Activated naive CD8-positive, alpha-beta T cell (primary cell): ENCODE results near the gene COPZ2.
A peak's percentile ranks its signal among the peaks of the same experiment; 100 is the strongest.
"Not testable (repeated sequence)": the region's sequence is repeated elsewhere in the genome, so short reads cannot be mapped to it uniquely, and the experiment has no call there.

Experiments
- H3K27ac Mint-ChIP-seq: one replicate; pipeline ENCODE4 v1.8.0; 2021; ENCODE audit warnings: mixed read lengths
- H3K27me3 Mint-ChIP-seq: one replicate; pipeline ENCODE4 v1.8.0; 2021; ENCODE audit warnings: mixed read lengths
- H3K36me3 Mint-ChIP-seq: one replicate; pipeline ENCODE4 v1.8.0; 2021; ENCODE audit warnings: mixed read lengths
- H3K4me1 Mint-ChIP-seq: one replicate; pipeline ENCODE4 v1.8.0; 2021; ENCODE audit warnings: low read depth, mixed read lengths
- H3K4me3 Mint-ChIP-seq: one replicate; pipeline ENCODE4 v1.8.0; 2021; ENCODE audit warnings: mild to moderate bottlenecking, mixed read lengths
- H3K9me3 Mint-ChIP-seq: one replicate; pipeline ENCODE4 v1.8.0; 2021; ENCODE audit warnings: low read depth, mixed read lengths

The COPZ2 gene

DNA sequence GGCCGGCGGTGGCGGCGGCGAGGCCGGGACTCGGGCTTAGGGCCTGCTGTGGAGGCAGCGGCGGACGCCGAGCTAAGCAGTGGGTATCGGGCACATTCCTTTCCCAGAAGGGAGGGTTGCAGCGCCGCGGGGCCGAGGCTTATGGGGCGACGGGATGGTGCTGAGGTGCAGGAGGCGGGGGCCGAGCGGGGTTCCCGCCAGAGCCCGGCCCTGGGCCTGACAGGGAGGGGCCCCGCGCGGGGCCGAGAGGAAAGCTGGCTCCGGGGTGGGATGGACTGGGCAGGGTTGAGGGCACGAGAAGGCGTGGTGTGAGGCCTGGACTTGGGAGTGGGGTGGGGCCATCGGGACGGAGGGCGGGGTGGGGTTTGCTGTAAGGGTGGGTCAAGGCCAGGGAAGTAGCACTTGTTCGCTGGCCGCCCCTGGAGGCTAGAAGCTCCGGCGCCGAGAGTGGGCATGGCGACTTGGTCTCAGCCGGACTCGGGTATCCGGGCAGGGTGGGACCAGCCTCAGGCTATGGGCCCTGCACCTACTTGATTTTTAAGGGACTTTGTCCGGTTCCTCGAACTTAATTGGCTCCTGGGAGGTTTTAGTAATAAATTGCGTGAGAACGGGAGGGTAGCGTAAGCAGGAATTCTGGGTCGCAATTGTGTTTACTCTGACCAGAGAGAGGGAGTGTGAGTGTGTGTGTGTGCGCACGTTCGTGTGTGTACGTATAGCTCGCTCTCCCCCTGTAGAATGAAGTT, 11.0 kb upstream of the COPZ2 start:
- Mint-ChIP-seq H3K27ac (peak overlapping the region; percentile 100), H3K4me3 (peak overlapping the region; percentile 98), H3K36me3 (peaks cover 7% of the 10 kb centered on the region), H3K9me3 (no peaks in the 10 kb centered on the region), H3K27me3 (no peaks in the 10 kb centered on the region), H3K4me1 (peaks cover 56% of the 10 kb centered on the region)

DNA sequence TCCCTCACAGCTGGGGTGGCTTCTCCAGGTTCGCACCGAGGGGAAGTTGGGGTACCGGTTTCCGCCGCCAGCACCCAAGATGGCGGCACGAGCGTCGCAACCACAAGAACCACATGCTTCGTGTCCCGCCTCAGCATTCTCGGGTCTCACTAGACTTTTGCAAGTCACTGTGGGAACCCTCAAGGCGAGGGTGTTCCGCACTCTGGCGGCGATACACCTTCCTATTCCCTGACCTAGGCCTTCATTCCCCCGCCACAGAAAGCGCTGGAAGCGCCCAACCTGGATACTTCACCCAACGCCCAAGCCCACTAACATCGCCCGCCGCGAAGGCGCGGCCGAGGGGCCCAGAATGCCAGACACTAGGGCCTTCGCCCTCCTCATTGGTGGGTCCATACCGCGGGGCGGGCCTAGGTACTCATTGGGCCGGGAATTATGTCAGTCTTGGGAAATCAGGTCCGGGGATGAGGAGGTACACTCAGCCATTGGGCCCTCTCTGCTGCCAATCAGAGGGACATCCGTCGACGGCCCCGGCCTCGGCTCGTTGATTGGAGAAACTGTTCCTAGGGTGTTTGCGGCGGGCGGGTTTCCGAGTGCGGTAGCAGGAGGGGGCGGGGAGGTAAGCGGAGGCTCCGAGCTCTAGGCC, 10.3 kb upstream of the COPZ2 start, which contains the start of gene NFE2L1:
Gene NFE2L1, plus strand, starts transcription at position 619 of the 643 bp plus-strand sequence. CDS start 2,760 bp downstream, outside the sequence.
- Mint-ChIP-seq H3K4me1 (peaks cover 52% of the 10 kb centered on the region), H3K9me3 (no peaks in the 10 kb centered on the region), H3K27ac (peak within 1 kb of the TSS; percentile 100), H3K4me3 (peak within 1 kb of the TSS; percentile 98), H3K36me3 (peaks cover 7% of the 10 kb centered on the region), H3K27me3 (no peaks in the 10 kb centered on the region)

DNA sequence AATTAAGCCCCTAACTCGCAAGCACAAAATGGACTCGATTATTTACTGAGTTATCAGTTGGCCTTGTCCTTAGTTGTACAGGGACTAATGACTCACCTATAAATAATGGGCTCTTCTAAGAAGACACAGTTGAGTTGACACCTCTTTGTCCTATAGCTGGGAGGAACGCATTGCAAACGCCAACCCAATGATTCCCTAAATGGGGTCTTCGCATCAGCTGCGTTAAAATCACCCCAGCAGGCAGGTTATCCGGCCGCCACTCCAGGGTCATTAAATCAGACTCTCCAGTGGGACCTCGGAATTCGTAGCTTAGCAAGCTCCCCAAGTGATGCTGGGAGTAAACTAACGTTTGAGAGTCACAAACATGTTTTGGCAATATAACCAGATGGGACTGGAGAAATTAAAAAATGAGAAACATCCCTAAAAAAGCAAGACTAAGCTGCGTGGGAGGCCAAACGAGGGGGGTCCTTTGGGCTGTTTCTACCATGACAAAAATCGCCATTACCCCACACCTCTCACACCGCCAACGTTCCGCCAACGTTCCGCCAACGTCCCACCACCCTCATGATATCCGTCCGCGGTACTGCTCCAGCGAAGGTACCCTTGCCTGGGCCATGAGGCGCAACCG, 9.6 kb upstream of the COPZ2 start:
- no peaks in the 10 kb centered on the region for H3K9me3 Mint-ChIP-seq
- H3K27me3 Mint-ChIP-seq: no peaks in the 10 kb centered on the region
- peaks cover 45% of the 10 kb centered on the region for H3K4me1 Mint-ChIP-seq
- peaks cover 7% of the 10 kb centered on the region for H3K36me3 Mint-ChIP-seq
- H3K27ac Mint-ChIP-seq: peak overlapping the region; percentile 100
- H3K4me3 Mint-ChIP-seq: peak overlapping the region; percentile 98

DNA sequence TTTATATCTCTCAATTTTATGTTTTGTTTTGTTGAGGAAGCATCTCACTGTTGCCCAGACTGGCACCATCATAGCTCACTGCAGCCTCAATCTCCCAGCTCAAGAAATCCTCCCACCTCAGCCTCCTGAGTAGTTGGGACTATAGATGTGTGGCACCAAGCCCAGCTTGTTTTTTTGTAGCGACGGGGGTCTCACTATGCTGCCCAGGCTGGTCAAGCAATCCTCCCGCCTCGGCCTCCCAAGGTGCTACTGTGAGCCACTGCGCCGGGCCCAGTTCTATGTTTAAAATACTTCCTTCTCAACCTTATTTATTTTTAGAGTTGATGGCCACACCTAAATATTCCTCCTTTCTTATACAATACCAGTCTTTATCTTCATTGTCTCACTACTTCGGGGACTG, 8.7 kb upstream of the COPZ2 start:
- H3K4me1 Mint-ChIP-seq: peaks cover 36% of the 10 kb centered on the region
- H3K27me3 Mint-ChIP-seq: no peaks in the 10 kb centered on the region
- H3K27ac Mint-ChIP-seq: peak overlapping the region; percentile 100
- no peaks in the 10 kb centered on the region for H3K9me3 Mint-ChIP-seq
- peak overlapping the region; percentile 98 for H3K4me3 Mint-ChIP-seq
- peaks cover 7% of the 10 kb centered on the region for H3K36me3 Mint-ChIP-seq

DNA sequence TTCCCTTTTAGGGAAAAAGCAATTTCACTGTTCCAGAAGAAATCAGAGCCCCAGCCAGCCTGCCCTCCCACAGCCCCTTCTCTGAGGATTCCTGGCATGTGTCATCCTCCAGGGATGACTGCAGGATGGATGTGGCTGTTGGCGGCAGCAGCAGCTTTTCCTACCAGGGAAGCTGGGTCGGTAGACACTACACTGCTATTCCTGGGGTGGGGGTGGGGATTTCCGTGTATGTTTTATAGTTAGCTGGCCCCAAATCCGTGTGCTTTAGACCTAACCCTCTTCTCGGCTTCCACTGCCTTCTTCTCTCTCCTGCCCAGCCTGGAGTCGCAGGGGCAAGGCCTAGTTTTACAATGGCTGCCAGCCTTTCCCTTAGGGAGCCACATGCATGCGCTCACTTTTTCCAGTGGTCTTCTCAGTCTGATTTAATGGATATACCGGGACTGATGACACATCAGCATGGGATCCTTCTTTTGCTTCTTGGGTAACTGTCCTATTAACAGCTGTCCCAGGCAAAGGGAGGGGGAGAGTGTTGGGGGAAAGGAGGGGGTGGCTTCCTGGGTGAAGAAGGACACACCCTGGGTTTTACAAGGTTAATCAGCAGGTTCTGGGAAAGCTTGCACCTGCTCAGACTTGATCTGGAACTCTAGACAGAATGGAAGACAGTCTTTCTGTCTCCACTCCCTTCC, 7.9 kb upstream of the COPZ2 start:
- H3K4me3 Mint-ChIP-seq: peak overlapping the region; percentile 46
- H3K27me3 Mint-ChIP-seq: no peaks in the 10 kb centered on the region
- peaks cover 31% of the 10 kb centered on the region for H3K4me1 Mint-ChIP-seq
- peak overlapping the region; percentile 41 for H3K27ac Mint-ChIP-seq
- H3K36me3 Mint-ChIP-seq: peaks cover 3% of the 10 kb centered on the region
- no peaks in the 10 kb centered on the region for H3K9me3 Mint-ChIP-seq

DNA sequence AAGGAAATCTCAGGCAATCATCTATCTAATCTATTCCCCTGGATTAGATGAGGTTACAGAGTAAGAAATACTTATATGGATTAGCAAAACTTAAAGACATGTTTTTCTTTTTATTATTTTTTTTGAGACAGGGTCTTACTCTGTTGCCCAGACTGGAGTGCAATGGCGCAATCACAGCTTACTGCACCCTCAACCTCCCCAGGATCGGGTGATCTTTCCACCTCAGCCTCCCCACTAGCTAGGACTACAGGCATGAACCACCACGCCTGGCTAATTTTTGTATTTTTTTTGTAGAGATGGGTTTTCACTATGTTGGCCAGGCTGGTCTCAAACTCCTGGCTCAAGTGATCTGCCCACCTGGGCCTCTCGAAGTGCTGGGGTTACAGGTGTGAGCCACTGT, 7.3 kb upstream of the COPZ2 start:
- Mint-ChIP-seq H3K36me3 (peaks cover 2% of the 10 kb centered on the region), H3K4me3 (no peak overlapping the region), H3K27ac (no peak overlapping the region), H3K9me3 (no peaks in the 10 kb centered on the region), H3K4me1 (peaks cover 24% of the 10 kb centered on the region), H3K27me3 (no peaks in the 10 kb centered on the region)

DNA sequence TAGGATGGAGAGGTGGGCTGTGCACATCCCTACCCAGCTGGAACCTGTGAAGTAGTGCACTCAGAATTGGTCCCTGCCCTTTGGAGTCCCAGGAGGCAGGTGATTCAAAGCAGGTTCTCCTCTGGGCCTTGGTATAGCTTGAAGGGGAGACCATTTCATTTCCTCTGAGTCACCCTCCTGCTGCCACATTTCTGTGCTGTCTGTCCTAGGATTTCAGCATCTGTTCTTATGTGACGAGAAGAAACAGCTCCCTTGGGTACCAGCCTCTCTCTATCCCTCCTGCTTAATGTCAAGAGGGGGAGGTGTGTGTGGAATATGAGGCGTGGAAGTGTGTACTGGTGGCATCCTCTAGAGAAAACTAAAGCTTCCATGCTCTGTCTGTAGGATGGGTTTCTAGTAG, 5.6 kb upstream of the COPZ2 start:
- peaks cover 18% of the 10 kb centered on the region for H3K4me1 Mint-ChIP-seq
- H3K27ac Mint-ChIP-seq: no peak overlapping the region
- peaks cover 2% of the 10 kb centered on the region for H3K36me3 Mint-ChIP-seq
- H3K4me3 Mint-ChIP-seq: no peak overlapping the region
- no peaks in the 10 kb centered on the region for H3K9me3 Mint-ChIP-seq
- H3K27me3 Mint-ChIP-seq: peaks cover 5% of the 10 kb centered on the region

DNA sequence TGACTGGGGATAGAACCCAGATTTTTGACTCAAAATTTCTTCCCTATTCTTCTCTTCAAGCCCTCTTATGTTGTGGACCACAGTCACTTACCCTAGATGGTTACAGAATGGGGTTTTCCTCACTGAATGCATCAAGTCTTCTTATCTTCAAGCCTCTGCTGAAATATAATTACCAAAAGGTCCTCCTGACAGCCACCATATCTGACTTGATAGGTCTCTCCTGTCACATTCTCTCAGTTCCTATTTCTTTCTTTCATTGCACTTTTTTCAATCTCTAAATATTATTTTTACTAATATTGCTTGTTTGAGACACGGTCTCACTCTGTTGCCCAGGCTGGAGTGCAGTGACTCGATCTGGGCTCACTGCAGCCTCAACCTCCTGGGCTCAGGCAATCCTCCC, 1.1 kb upstream of the COPZ2 start:
- Mint-ChIP-seq H3K36me3 (no peaks in the 10 kb centered on the region), H3K27ac (no peak overlapping the region), H3K4me3 (peak overlapping the region; percentile 91), H3K4me1 (peaks cover 12% of the 10 kb centered on the region), H3K27me3 (peaks cover 9% of the 10 kb centered on the region), H3K9me3 (no peaks in the 10 kb centered on the region)

DNA sequence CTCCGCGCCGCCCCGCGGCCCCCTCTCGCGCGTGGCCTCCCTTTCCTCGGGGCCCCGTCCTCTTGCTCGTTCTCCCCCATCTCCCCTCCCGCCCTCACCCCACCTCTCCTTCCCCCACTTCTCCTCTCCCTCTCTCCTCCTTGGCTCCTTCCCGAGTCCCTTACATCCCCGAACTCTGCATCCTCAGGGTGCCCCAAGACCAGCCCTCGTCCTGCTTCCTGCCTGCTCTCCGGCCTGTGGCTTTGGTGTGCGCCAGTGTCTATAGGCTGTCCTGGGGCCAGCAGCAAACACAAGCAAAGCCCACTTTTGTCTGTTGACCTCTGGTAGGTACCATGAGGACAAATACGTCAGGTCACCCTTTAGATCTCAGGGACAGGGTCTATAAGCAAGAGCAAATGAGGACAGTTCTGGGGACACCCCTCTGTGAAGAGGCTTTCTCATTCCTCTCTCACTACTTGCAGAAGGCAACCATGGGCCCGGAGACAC, 284 bp upstream of the COPZ2 start:
- Mint-ChIP-seq H3K9me3 (no peaks in the 10 kb centered on the region), H3K4me3 (peak overlapping the region; percentile 91), H3K36me3 (no peaks in the 10 kb centered on the region), H3K27ac (peak overlapping the region; percentile 71), H3K4me1 (peaks cover 12% of the 10 kb centered on the region), H3K27me3 (peaks cover 13% of the 10 kb centered on the region)

DNA sequence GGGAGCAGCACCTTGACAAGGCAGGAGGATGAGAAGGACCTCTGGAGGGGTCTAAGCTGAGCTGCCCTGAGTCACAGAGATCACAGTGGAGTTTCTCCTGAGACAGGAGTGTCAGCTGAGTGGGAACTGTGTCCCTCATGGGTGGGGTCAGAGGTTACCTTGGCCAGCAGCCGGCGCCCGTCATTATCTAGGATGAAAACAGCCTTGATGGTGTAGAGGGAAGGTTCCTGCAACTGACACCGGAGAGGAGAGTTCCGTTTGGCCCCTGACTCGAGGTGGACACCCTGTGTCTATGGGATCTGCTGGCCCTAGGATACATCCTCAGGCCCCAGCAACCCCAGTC, 933 bp downstream of the COPZ2 start:
- H3K36me3 Mint-ChIP-seq: no peaks in the 10 kb centered on the region
- no peak overlapping the region for H3K27ac Mint-ChIP-seq
- H3K27me3 Mint-ChIP-seq: peaks cover 17% of the 10 kb centered on the region
- peaks cover 12% of the 10 kb centered on the region for H3K4me1 Mint-ChIP-seq
- no peaks in the 10 kb centered on the region for H3K9me3 Mint-ChIP-seq
- H3K4me3 Mint-ChIP-seq: peak overlapping the region; percentile 82

DNA sequence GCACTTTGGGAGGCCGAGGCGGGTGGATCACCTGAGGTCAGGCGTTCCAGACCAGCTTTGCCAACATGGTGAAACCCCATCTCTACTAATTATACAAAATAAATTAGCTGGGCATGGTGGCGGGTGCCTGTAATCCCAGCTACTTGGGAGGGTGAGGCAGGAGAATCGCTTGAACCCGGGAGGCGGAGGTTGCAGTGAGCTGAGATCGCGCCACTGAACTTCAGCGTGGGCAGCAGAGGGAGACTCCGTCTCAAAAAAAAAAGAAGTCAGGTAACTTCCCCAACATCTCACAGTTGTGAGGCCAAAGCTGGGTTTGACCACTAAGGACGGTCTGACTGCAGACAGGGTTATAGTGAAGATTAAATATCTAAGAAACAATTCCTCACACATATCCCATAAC, 2.9 kb downstream of the COPZ2 start:
- H3K9me3 Mint-ChIP-seq, H3K4me3 Mint-ChIP-seq: not testable (repeated sequence)

DNA sequence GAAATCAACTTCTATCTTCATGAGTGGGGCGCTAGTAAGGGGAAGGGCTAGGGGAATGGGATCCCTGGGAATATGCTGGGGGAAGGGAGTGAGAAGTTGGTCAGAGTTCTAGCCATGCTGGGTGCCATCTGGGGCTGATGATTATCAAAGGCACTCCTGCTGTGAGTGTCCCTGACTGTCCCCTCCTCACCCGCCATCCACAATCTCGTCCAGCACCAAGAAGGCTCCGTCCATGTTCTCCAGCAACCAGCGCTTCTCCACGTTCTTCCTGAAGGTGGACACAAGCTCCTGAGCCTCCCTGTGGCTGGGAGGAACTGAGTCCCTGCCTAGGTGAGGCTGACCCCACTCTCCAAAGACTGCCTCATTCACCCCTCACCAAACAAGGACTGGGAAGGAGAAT, 5.6 kb downstream of the COPZ2 start:
- peaks cover 4% of the 10 kb centered on the region for H3K4me1 Mint-ChIP-seq
- H3K36me3 Mint-ChIP-seq: no peaks in the 10 kb centered on the region
- H3K4me3 Mint-ChIP-seq: no peak overlapping the region
- H3K27ac Mint-ChIP-seq: no peak overlapping the region
- peaks cover 18% of the 10 kb centered on the region for H3K27me3 Mint-ChIP-seq
- H3K9me3 Mint-ChIP-seq: no peaks in the 10 kb centered on the region

More for the DNA sequence above, 2.9 kb downstream of the COPZ2 start:
- not testable (repeated sequence) for H3K27ac Mint-ChIP-seq, H3K36me3 Mint-ChIP-seq
- Mint-ChIP-seq H3K27me3 (peaks cover 21% of the 10 kb centered on the region), H3K4me1 (peaks cover 12% of the 10 kb centered on the region)

DNA sequence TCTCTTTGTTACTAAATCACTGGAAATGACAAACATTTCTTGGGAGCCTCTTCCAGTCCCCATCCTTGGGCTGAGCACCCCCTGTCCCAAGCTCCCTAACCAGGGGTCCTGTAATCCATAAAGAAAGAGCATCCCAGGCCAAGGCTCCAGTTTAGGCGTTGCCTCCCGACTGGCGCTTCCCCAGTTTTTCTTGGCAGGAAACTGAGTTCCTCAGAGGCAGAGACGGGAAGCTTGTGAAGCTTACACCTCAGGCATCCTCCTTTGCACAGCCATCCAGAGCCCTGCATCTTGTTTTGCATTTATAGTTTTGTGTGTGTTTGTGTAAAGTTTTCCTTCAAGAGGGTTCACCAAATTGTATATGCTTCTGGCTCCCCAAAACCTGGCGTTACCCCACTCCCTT, 7.1 kb downstream of the COPZ2 start:
- no peak overlapping the region for H3K4me3 Mint-ChIP-seq
- H3K36me3 Mint-ChIP-seq: no peaks in the 10 kb centered on the region
- H3K9me3 Mint-ChIP-seq: no peaks in the 10 kb centered on the region
- H3K27me3 Mint-ChIP-seq: peaks cover 16% of the 10 kb centered on the region
- H3K4me1 Mint-ChIP-seq: peaks cover 13% of the 10 kb centered on the region
- no peak overlapping the region for H3K27ac Mint-ChIP-seq

DNA sequence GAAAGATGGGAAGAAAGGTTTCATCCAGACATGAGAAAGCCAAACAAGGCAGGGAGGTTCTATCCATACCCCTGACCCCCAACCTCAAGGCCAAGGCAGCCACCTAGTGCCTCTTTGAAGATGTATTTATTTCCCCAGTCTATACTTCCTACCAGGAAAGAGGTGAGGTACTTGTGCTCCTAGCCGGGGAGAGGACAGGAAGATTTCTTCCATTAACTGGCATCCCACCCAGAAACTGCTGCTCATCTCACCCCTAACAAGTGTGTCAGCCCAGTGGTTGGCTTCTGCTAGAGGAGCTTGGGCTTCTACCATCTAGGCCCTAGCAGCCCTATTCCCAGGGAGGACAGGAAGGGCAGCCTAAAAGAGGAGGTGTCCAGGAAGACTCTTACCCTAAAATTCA, 8.9 kb downstream of the COPZ2 start:
- Mint-ChIP-seq H3K36me3 (no peaks in the 10 kb centered on the region), H3K4me3 (no peak overlapping the region), H3K9me3 (no peaks in the 10 kb centered on the region), H3K27me3 (peaks cover 21% of the 10 kb centered on the region), H3K27ac (no peak overlapping the region), H3K4me1 (peaks cover 24% of the 10 kb centered on the region)
